Erythroblast (primary cell): Measurements from ENCODE around the gene APOA4.

Source experiments
- GATA1 ChIP-seq: IDR thresholded peaks from 2 replicates; pipeline ENCODE4 v1.6.1; 2011; ENCODE audit warnings: low read depth, mild to moderate bottlenecking, control low read depth, low read length, moderate library complexity
- POLR2A ChIP-seq: IDR thresholded peaks from 2 replicates; pipeline ENCODE4 v1.6.1; 2011; ENCODE audit warnings: mild to moderate bottlenecking, low read length

DNA sequence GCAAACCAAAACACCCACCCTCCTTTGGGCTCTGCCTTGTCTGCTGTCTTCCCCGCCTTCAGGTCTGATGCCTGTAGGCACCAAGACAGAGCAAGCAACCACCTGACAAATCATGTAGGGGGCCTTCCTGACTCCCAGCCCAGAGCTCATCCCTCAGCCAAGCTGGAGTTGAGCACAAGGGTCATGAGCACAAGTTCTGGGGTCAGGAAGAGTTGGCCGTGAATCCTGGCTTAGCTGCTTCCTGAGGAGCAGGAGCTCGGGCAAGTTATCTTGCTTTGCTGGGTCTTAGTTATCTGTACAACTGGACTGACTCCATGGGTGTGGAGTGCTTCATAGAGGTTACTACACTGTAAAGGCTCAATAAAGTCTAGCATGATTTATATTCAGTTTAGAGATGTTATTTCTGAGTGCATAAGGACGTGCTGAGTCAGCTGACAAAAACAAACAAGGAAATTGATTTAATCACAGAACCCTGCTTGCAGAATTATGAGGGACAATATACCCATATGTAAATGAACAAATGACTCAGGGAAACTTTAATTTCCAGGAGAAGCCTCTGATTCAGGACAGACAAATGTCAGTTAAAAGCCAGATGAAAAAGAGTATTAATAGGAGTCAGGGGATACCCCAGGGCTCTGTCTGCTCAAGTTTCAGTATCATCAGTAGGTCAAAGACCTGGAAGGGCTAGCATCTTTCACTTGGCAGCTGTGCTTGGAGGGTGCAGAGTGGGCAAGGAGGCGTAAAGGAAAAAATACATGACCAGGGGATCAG, 29.3 kb upstream of the APOA4 start:
- TF ChIP-seq POLR2A (no peak), GATA1 (no peak)
